Measurements from ENCODE around the gene SCAP.
A peak's percentile ranks its signal among the peaks of the same experiment; 100 is the strongest.
"Not testable (repeated sequence)": the region's sequence is repeated elsewhere in the genome, so short reads cannot be mapped to it uniquely, and the experiment has no call there.

Gene SCAP

DNA sequence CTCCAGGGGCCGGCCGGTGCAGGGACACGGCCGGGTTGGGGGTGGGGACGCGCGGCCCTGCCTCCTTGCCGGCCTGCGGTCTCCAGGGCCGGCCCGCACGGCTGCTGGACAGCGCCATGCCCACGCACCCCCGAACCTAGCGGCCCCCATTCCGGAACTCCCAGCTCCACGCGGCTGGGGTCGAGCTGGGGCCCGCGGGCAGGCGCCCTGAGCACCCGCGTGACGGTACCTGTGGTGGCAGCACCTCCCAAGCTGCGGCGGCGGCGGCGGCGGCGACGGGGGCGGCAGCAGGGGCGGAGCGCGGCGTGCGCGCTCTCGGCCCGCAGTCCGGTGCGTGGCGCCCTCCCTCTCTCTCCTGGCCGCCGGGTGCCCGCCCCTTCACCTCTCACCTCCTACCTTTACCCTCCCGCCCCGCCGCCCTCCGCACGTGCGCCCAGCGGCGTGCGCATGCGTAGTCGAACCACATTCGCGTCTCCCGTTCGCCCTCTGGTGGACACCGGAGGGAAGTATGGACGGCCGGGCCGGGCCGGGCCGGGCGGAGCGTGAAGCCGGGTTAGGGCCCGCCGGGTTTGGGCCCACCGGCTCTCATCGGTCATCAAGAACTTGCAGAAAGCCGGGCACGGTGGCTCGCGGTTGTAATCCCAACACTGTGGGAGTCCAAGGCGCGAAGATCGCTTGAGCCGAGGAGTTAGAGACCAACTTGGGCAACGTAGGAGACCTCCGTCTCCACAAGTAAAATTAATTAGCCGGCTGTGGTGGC, at the start of gene SCAP:
Gene SCAP (minus strand): TSS at position 372 of the 760 bp plus-strand sequence. CDS start 32,948 bp downstream, outside the sequence.
- peak; percentile 64 for DNase-seq (ENCODE audit: low read depth, low spot score)

DNA sequence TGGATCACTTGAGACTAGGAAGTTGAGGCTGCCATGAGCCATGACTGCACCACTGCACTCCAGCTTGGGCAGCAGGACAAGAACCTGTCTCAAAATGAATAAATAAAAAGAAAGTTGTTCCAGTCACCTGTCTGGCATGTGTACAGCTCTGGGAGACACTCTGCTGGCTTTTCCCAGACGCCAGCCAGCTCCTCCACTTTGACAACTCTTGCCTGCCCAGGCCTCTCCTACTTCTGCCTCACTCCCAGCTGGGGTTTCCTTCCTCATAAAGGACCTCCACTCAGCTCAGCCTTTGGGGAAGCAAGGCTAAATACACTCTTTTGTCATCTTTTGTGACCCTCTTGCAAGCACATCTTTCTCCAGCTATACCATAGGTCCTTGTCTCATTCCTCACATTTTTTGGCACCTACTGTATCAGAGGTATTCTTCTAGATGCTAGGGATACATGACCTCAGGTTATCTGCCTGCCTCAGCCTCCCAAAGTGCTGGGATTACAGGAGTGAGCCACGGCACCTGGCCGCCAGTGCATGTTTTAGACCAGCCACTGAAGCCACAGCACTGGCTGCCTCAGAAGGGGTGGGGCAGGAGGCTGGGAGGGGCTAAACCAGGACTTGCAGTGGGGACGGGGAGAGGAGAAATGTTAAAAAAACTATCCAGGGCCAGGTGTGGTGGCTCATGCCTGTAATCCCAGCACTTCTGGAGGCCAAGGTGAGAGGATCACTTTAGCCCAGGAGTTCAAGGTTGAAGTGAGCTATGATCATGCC, 47.8 kb upstream of the SCAP start:
- DNase-seq (ENCODE audit: low read depth, low spot score): no peak

DNA sequence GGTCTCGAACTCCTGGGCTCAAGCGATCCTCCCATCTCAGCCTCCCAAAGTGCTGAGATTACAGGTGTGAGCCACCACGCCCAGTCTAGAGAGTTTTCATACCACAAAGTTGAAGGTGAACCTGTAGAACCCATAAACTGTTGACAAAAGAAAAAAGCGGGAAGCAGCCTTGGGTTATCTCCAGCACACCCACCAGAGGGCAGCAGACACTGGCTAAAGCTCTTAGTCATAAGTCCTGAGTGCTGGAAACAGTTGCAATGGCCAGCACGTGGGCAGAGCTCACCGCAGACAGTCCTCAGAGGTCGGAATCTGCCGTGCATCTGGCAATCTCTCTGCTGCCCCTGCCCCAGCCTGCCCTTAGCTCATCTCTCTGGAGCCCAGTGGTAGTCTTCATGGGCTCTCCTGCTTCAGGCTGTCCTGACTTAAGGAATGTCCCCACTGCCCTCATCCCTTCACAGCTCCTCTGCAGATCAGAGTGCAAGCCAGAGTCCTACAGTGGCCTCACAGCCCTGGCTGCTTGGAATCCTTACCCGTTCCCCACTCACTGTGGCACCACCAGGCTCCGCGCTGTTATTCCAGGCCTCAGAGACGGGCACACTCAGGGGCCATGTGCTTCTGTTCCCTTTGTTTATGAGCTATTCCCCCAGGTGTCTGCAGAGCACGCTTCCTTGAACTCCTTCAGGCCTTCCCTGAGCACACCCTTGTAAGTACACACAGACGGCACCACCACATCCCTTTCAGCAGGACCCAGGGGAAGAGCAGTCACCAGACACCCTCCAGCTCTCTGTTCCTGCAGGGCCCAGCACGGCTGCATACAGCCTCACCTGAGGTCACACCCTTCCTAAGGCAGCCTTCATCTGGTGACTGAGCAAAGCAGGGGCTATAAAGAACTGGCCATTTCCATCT, 46.6 kb upstream of the SCAP start:
- peak; percentile 86 for DNase-seq (ENCODE audit: low read depth, low spot score)

DNA sequence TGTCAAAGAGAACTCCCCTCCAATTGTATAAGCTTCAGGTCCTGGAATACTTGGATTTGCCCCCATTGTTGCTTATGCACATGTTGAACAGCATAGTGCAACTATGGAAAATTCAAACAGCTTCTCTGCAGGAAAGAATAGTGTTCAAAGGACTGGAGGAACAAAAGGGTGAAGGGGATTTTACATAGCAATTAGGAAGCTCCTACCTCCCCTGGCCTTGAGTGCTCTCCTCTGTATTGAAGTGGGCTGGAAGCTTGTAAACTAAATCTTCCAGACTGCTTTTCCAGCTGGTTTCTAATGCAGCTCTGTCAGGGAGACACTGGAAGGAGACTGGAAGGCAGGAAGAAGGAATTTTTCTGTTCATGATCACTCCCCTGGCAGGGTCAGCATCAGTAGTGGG, 45.0 kb upstream of the SCAP start:
- no peak for DNase-seq (ENCODE audit: low read depth, low spot score)

DNA sequence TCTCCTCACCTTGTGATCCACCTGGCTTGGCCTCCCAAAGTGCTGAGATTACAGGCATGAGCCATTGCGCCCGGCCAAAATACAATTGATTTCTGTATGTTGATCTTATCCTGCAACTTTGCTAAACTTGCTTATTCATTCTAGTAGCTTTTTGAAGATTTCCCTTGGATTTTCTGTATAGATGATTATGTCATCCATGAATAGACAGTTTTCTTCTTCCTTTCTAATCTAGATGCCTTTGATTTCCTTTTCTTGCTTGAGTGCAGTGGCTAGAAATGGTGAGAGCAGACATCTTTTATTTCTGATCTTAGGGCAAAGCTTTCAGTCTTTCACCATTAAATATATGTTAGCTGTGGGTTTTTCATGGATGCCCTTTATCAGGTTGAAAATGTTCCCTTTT, 42.2 kb upstream of the SCAP start:
- no peak for DNase-seq (ENCODE audit: low read depth, low spot score)

DNA sequence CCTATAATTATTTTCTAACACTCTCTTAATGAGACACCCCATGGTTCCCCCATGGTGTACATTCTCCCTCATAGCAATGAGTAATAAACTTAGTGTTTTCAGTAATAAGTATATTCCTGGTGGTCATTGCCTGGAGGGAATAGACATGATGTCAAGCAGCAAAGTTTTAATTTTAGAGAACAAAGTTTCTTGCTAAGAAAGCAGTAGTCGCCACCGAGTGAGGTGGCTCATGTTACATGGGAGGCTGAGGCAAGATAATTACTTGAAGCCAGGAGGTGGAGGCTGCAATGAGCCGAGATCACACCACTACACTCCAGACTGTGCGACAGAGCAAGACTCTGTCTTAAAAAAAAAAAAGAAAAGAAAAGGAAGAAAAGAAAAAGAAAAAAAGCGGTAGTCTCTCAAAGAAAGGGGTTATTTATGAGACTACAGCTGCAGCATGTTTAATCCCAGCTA, 40.2 kb upstream of the SCAP start:
- no peak for DNase-seq (ENCODE audit: low read depth, low spot score)

DNA sequence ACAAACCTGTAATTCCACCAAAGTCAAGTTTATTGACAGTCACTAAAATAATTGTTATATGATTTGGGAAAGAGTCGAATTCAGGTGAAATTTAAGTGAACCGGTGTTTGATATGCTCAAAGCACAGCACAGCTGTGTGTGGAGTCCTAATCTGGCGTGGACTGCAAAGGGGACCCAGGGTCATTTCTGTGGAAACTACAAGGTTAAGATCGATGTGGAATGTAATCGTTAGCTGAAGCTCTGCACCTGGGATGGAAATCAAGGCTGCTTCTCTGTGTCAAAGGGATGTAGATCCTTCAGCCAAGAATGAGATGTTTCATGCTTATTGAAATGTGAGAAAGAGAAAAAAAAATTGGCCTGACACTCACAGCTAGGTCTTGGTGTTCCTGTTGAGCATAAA, 39.4 kb upstream of the SCAP start:
- no peak for DNase-seq (ENCODE audit: low read depth, low spot score)

DNA sequence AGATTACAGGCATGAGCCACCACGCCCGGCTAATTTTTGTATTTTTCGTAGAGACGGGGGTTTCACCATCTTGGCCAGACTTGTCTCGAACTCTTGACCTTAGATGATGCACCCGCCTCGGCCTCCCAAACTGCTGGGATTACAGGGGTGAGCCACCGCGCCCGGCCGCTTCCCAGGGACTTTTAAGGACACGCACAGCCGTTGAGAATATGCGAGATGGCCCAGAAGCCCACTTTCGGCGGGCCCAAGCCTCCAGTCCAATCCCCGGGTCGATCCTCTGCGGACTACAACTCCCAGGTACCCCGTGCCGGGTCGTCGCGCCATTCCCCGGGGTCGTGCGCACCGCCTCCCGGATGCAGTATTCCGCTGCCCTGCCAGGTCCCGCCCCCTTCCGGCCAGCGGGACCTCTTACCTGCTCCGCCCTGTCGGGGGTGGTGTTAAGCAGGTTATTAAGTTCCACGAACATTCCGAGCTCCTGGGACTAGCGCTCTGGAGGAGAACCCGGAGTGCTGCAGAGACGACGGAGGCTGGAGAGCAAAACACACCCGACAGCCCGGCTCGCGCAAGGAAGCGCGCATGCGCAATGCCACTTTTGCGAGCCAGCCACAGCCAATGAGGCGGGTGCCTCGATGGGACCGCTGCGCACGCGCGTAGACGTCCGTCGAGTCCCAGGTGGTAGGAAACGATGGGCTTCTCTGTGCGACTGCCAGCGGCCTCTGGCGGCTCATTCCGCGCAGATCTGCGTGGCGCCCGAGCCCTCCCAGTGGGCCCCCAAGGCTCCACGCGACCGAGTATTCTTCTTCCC, 37.6 kb upstream of the SCAP start, which contains the start of gene ELP6:
Gene ELP6 (minus strand): TSS at position 588 of the 805 bp plus-strand sequence. CDS start 122 bp downstream, at position 466.
- peak; percentile 81 for DNase-seq (ENCODE audit: low read depth, low spot score)

DNA sequence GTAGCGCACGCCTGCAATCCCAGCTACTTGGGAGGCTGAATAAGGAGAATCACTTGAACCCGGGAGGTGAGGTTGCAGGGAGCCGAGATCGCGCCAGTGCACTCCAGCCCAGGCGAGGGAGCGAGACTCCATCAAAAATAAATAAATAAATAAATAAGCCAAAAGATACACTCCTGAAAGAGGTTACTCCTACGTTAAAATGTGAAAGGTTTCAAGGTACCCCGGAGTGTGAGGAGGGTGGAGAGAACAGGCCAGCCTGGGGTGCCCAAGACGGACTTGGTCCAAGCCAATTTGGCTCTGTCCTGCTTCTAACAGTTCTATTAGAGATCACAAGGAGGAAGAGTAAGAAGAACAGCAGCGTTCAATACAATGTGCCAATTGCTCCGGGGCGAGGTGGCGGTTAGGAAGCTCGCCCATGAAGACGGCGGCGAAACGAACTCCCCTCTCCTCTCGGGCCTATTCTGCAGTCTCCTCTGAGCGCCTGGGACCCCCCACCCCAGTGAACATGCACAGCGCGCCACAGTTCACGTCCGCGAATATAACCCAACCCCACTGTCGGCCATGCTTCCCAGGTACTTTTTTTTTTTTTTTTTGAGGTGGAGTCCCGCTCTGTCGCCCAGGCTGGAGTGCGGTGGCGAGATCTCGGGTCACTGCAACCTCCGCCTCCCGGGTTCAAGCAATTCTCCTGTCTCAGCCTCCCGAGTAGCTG, 36.8 kb upstream of the SCAP start:
- DNase-seq (ENCODE audit: low read depth, low spot score): no peak

DNA sequence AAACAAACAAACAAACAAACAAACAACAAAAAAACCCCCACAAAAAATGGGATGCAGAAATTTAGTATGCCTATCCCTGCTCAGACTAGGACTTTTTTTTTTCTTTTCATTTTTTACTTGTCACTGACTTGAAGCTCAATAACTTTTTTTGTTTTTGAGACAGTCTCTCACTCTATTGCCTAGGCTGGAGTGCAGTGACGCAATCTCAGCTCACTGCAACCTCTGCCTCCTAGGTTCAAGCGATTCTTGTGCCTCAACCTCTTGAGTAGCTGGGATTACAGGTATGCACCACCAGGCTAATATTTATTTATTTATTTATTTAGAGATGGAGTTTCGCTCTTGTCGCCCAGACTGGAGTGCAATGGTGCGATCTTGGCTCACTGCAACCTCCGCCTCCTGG, 29.5 kb upstream of the SCAP start:
- DNase-seq (ENCODE audit: low read depth, low spot score): not testable (repeated sequence)

DNA sequence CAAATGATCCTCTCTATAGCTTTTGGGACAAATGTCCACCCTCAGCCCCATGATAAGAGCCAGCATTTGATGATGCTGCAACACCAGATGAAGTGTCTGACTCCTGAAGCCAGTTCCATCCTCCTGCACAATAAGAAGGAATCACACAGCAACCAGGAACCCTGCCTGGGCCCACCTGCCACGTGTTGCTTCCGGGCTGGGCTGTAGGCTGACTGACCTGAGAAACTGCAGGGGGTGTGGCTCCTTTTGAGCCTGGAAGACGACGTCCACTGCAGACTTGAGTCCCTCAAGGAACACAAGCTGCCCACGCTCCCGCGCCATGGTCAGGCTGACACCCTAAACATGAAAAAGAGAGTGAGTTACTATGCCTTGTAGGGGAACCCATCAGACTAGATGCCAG, 28.4 kb upstream of the SCAP start:
- DNase-seq (ENCODE audit: low read depth, low spot score): no peak

DNA sequence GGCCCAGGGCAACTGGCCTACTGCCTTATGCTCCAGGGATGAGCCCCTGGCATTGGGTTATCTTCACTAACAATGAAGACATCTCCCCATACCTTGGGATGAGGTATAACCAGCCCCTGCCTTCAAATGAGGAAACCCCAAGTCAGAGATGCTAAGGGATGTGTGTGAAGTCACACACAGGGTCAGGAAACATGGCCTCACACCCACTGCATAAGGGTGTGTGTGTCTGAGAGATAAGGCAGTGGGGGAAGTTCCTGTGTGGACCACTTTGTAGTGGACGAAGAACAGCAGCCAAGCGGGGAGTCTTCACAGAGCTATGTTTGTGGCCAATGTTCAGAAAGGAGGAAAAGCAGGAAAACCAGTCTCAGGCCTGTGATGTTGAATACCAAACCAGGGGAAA, 27.3 kb upstream of the SCAP start:
- DNase-seq (ENCODE audit: low read depth, low spot score): no peak

DNA sequence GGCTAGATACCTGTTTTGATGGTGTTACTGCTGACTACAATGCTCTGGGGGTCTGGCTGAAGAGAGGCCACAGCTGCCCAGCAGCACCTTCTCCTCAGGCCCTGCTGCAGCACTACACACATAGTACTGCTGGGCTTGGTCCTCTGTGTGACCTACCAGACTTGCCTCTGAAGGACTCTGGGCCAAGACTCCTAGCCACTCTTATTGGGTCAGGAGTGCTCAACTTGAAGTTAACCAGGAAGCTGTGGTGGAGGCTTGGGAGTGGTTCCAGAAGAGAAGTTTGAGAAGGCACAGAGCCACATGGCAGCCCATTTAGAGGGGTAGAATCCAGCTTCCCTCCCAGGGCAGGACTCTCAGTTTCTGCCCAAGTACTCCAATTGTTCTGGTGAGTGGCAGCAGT, 21.2 kb upstream of the SCAP start:
- DNase-seq (ENCODE audit: low read depth, low spot score): no peak

DNA sequence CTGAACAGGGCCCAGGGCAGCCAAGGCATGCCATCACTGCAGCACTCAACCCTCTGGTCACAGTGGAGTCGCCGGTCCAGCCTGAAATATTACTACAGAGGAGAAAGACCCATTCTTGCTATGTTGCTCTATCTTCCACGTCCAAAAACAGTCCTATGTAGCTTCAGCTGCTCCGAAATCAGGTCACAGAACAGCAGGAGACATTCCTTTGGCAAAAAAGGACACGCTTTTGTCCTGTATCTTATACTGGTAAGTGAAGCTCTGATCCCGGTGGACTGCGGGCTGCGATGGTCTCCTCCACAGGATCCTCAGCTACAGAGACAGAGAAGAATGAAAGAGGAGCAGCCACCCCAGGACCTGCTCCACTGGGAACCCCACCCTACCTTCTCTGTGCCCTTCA, 20.1 kb upstream of the SCAP start:
- no peak for DNase-seq (ENCODE audit: low read depth, low spot score)

DNA sequence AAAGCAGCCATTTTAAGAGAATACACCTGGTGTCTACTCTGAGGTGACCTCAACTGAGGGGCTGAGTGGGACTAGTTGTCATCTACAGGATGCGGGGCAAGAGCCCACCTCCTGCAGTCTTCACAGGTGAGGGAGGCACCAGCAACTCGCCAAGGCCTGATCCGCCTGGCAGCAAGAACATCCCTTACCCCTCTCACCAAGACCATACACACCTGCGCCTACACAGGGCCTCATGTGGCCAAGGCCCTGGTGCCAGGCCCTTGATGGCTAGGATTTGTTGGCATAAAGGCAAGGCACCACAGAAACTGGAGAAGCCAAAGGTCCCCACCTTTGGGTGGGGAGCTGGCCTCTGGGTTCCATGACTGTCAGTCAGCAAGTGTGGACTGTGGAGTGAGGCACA, 19.4 kb upstream of the SCAP start:
- DNase-seq (ENCODE audit: low read depth, low spot score): no peak

DNA sequence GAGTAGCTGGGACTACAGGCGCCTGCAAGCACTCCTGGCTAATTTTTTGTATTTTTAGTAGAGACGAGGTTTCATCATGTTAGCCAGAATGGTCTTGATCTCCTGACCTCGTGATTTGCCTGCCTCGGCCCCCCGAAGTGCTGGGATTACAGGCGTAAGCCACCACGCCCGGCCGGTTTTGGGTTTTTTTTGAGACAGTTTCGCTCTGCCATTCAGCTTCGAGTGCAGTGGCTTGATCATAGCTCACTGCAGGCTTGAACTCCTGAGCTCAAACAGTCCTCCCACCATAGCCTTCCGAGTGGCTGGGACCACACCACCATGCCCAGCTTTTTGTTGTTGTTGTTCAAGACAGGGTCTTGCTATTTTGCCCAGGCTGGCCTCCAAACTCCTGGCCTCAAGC, 16.0 kb upstream of the SCAP start:
- DNase-seq (ENCODE audit: low read depth, low spot score): no peak

DNA sequence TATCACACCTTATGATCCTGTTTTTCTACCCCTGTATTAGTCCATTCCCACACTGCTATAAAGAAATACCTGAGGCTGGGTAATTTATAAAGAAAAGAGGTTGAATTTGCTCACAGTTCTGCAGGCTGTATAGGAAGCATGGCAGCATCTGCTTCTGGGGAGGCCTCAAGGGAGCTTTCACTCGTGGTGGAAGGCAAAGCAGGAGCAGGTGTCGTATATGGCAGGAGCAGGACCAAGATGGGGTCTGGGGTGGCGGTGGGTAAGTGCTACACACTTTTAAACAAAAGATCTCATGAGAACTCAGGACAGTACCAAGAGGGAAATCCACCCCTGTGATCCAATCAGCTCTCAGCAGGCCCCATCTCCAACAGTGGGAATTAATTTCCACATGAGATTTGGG, 15.4 kb upstream of the SCAP start:
- no peak for DNase-seq (ENCODE audit: low read depth, low spot score)

DNA sequence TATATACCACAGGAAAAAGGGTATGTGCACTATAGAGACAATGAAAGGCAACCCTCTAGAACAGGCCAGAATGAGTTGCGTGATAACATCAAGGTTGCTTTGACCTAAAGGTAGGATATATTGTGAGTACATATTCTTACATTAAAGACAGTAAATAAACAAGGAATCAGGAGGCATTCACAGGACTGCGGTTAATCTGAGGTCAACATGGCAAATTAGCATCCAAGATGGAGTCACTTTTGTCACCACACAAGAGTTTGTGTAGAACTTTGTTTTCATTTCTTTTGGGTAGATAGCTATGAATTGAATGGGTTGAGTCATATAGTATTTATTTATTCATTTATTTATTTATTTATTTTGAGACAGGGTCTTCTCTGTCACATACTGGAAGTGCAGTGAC, 11.5 kb upstream of the SCAP start:
- DNase-seq (ENCODE audit: low read depth, low spot score): no peak

DNA sequence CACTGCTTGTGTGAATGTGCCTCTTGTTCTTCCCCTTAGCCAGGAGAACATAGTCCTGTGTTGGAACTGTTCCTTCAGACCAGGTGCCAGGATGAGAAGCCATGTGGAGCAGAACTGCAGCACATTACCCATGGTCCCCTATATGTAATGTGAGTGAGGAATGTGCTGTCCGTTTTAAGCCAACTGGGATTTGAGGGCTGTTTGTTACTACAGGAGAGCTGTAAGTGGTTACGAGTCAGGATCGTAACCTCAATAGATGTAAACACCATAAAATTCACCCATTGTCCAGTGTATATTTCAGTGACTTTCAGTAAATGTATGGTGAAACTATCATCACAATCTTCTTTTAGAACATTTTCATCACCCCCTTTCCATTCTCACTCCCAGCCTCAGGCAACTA, 10.1 kb upstream of the SCAP start:
- DNase-seq (ENCODE audit: low read depth, low spot score): no peak

DNA sequence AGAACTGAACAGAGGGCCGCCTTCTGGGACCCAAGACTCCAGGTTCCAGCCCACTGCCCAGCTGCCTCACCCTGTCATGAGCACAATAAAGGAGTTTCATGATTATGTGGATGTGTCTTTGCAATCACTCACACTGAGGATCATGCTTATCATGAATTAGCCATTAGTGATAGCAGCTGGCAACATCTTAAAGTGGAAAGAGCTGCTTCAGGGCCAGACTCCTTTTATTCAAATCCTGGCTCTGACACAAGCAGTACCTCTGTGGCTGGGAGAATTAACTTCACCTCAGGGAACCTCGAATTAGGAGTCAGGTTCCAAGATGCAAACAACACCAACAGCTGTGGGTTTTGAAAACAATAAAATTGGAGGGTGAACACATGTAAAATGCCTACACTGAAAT, 6.6 kb upstream of the SCAP start:
- DNase-seq (ENCODE audit: low read depth, low spot score): no peak

Measured in iPS DF 19.7 (cell line).